ENCODE data around the gene MAP3K13. TPM values are rescaled to one million over a fixed set of nuclear protein-coding genes. Genes with fewer than 3 reads are reported as not detected.

The MAP3K13 gene
- total RNA-seq, 1 donor from 2014 or later, result 26.4 TPM

- no peak for DNase-seq (ENCODE audit: low spot score)
- Mint-ChIP-seq H3K27me3 (ENCODE audit: unreplicated experiment) (no peaks in the 10 kb centered on the region), H3K4me1 (ENCODE audit: unreplicated experiment) (peaks cover 4% of the 10 kb centered on the region), H3K36me3 (ENCODE audit: low read depth, unreplicated experiment) (peaks cover 5% of the 10 kb centered on the region), H3K9me3 (ENCODE audit: unreplicated experiment) (no peaks in the 10 kb centered on the region), H3K27ac (ENCODE audit: unreplicated experiment) (no peak overlapping the region), H3K4me3 (ENCODE audit: unreplicated experiment) (no peak overlapping the region)
- no peak for TF ChIP-seq CTCF (IDR thresholded peaks at IDR 0.05; ENCODE audit: unreplicated experiment)
Observed at GRCh38 chr3:185341616-185342458, 21.1 kb upstream of the MAP3K13 start.

GRCh38 chr3:185342459-185343174, 20.3 kb upstream of the MAP3K13 start:
- DNase-seq (ENCODE audit: low spot score), result no peak
- Mint-ChIP-seq H3K27ac (ENCODE audit: unreplicated experiment) (no peak overlapping the region), H3K36me3 (ENCODE audit: low read depth, unreplicated experiment) (peaks cover 5% of the 10 kb centered on the region), H3K27me3 (ENCODE audit: unreplicated experiment) (no peaks in the 10 kb centered on the region), H3K4me1 (ENCODE audit: unreplicated experiment) (no peaks in the 10 kb centered on the region), H3K4me3 (ENCODE audit: unreplicated experiment) (no peak overlapping the region), H3K9me3 (ENCODE audit: unreplicated experiment) (no peaks in the 10 kb centered on the region)
- no peak for TF ChIP-seq CTCF (IDR thresholded peaks at IDR 0.05; ENCODE audit: unreplicated experiment)

GRCh38 chr3:185347399-185347798, 15.5 kb upstream of the MAP3K13 start:
- H3K36me3 Mint-ChIP-seq (ENCODE audit: low read depth, unreplicated experiment), result peaks cover 5% of the 10 kb centered on the region
- no peak overlapping the region for H3K4me3 Mint-ChIP-seq (ENCODE audit: unreplicated experiment)
- H3K9me3 Mint-ChIP-seq (ENCODE audit: unreplicated experiment), result no peaks in the 10 kb centered on the region
- no peak for TF ChIP-seq CTCF (IDR thresholded peaks at IDR 0.05; ENCODE audit: unreplicated experiment)
- no peak overlapping the region for H3K27ac Mint-ChIP-seq (ENCODE audit: unreplicated experiment)
- H3K27me3 Mint-ChIP-seq (ENCODE audit: unreplicated experiment), result no peaks in the 10 kb centered on the region
- DNase-seq (ENCODE audit: low spot score), result no peak
- no peaks in the 10 kb centered on the region for H3K4me1 Mint-ChIP-seq (ENCODE audit: unreplicated experiment)

- Mint-ChIP-seq H3K9me3 (ENCODE audit: unreplicated experiment) (no peaks in the 10 kb centered on the region), H3K4me1 (ENCODE audit: unreplicated experiment) (no peaks in the 10 kb centered on the region), H3K4me3 (ENCODE audit: unreplicated experiment) (no peak overlapping the region), H3K27me3 (ENCODE audit: unreplicated experiment) (no peaks in the 10 kb centered on the region), H3K27ac (ENCODE audit: unreplicated experiment) (no peak overlapping the region), H3K36me3 (ENCODE audit: low read depth, unreplicated experiment) (no peaks in the 10 kb centered on the region)
- DNase-seq (ENCODE audit: low spot score), result no peak
- no peak for TF ChIP-seq CTCF (IDR thresholded peaks at IDR 0.05; ENCODE audit: unreplicated experiment)
Observed at GRCh38 chr3:185350841-185351240, 12.1 kb upstream of the MAP3K13 start.

GRCh38 chr3:185351396-185351795, 11.5 kb upstream of the MAP3K13 start:
- Mint-ChIP-seq H3K27me3 (ENCODE audit: unreplicated experiment) (no peaks in the 10 kb centered on the region), H3K4me1 (ENCODE audit: unreplicated experiment) (no peaks in the 10 kb centered on the region), H3K36me3 (ENCODE audit: low read depth, unreplicated experiment) (no peaks in the 10 kb centered on the region), H3K9me3 (ENCODE audit: unreplicated experiment) (no peaks in the 10 kb centered on the region), H3K27ac (ENCODE audit: unreplicated experiment) (no peak overlapping the region), H3K4me3 (ENCODE audit: unreplicated experiment) (no peak overlapping the region)
- no peak for TF ChIP-seq CTCF (IDR thresholded peaks at IDR 0.05; ENCODE audit: unreplicated experiment)
- no peak for DNase-seq (ENCODE audit: low spot score)
